A673 (cell line): ENCODE results near the gene CSKMT. TPM values are rescaled to one million over a fixed set of nuclear protein-coding genes. Genes with fewer than 3 reads are reported as not detected.

Source experiments
- BruUV-seq: library from RNA; stranded (reverse); fragments of 400-500 nt; replicated peaks from 2 replicates; lab custom pipeline; 2021; lab: Mats Ljungman, UMichigan
- CTCF ChIA-PET: fragments of 300-600 bp; sonication (Branson Sonifier 250); formaldehyde crosslinking; loops from one replicate; lab custom pipeline; 2022; ENCODE audit warnings: antibody characterized with exemption; lab: Charles Lee
- POLR2A ChIA-PET: fragments of 300-600 bp; sonication (Branson Sonifier 250); formaldehyde crosslinking; loops from one replicate; lab custom pipeline; 2022; ENCODE audit warnings: antibody characterized with exemption; ENCODE audit not compliant: low non-redundant PET; lab: Charles Lee
- DNase-seq: peaks from one replicate; pipeline ENCODE4 v3.0.0-alpha.2; 2015; ENCODE audit warnings: low spot score
- H3K27ac ChIP-seq: fragments of 200-600 bp; sonication (generic); 2 replicates; pipeline ENCODE4 v1.5.1; 2016; ENCODE audit warnings: mixed run types, low read depth, mild to moderate bottlenecking, mixed read lengths, antibody characterized with exemption, low read length; ENCODE audit not compliant: poor library complexity, severe bottlenecking
- H3K27me3 ChIP-seq: fragments of 200-600 bp; sonication (generic); replicated peaks from 2 replicates; pipeline ENCODE4 v1.6.1; 2017; ENCODE audit warnings: mixed run types, low read depth, mild to moderate bottlenecking, mixed read lengths, antibody characterized with exemption, low read length; ENCODE audit not compliant: insufficient read depth, poor library complexity
- H3K36me3 ChIP-seq: fragments of 200-600 bp; sonication (generic); 2 replicates; pipeline ENCODE4 v1.6.1; 2016; ENCODE audit warnings: mixed run types, mild to moderate bottlenecking, mixed read lengths, antibody characterized with exemption, low read length; ENCODE audit not compliant: insufficient read depth, poor library complexity, severe bottlenecking
- H3K4me1 ChIP-seq: fragments of 200-600 bp; sonication (generic); 2 replicates; pipeline ENCODE4 v1.6.1; 2017; ENCODE audit warnings: mixed run types, mild to moderate bottlenecking, mixed read lengths, antibody characterized with exemption, low read length; ENCODE audit not compliant: insufficient read depth, poor library complexity, severe bottlenecking
- H3K4me3 ChIP-seq: fragments of 200-600 bp; sonication (generic); 2 replicates; pipeline ENCODE4 v1.5.1; 2016; ENCODE audit warnings: low read depth, mixed run types, mild to moderate bottlenecking, mixed read lengths, low read length; ENCODE audit not compliant: poor library complexity, severe bottlenecking
- H3K9me3 ChIP-seq: fragments of 200-600 bp; sonication (generic); 2 replicates; pipeline ENCODE4 v1.6.1; 2016; ENCODE audit warnings: mixed run types, low read depth, mild to moderate bottlenecking, mixed read lengths, antibody characterized with exemption, low read length; ENCODE audit not compliant: poor library complexity, severe bottlenecking
- EZH2 ChIP-seq: fragments of 200-600 bp; sonication (generic); IDR thresholded peaks from 2 replicates; pipeline ENCODE4 v1.6.1; 2017; ENCODE audit warnings: borderline replicate concordance, low read depth, mild to moderate bottlenecking, mixed read lengths, antibody characterized with exemption, low read length; ENCODE audit not compliant: poor library complexity, severe bottlenecking
- intact Hi-C: fragments of 100-400 bp; cut with micrococcal nuclease; formaldehyde crosslinking; loops from one replicate; pipeline ENCODE4 v1.10.0; 2022; ENCODE audit not compliant: unreplicated experiment
- total RNA-seq: library from RNA; stranded (reverse); gene quantifications from 2 replicates; pipeline ENCODE4 v1.2.3, GENCODE V29; 2021
- TF ChIP-seq, protein P1 (sequence below): fragments of 300-800, 200-600 bp; sonication (generic); conservative IDR thresholded peaks from 2 replicates; pipeline ENCODE4 v1.5.1; 2017; ENCODE audit warnings: low read depth, mild to moderate bottlenecking, antibody characterized with exemption, low read length, moderate library complexity, mixed read lengths

Gene CSKMT
- total RNA-seq, 1 experiment from 2014 or later, result 68.8 TPM

DNA sequence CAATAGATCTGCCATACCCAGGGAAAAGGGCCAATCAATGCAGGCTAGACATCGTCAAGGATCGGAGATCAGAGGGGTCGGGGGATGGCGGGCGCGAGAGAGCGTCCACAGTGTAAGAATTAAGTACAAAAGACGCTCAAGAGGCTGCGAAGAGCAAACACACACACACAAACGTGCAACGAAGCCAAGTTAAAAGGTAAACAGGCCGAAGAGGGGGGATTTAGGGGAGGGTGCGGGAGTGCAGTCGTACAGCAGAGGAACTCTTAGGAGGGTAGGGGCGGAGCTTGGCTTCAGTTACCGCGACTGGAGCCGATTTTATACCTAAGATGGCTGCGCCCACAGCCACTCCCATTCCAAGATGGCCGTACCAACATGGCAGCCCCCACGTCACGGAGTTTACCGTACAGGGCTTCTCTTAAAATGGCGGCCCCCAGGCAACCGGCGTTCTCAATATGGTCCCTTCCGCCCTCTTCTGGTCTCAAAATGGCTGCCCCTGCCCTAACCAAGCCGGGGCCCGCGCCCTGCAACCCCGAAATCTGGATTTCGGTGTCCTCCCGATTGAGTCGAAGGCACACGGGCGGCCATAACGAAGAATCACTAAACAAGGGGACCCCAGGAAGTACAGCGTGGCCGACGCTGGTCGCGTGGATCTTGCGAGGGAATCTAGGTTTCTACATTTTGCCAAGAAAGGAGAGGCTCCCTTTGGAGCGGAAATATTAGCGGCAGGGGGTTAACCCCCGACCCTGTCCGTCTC lies 44.3 kb downstream of the CSKMT start:
- TF ChIP-seq EZH2, result no peak
- TF ChIP-seq, protein P1, sequence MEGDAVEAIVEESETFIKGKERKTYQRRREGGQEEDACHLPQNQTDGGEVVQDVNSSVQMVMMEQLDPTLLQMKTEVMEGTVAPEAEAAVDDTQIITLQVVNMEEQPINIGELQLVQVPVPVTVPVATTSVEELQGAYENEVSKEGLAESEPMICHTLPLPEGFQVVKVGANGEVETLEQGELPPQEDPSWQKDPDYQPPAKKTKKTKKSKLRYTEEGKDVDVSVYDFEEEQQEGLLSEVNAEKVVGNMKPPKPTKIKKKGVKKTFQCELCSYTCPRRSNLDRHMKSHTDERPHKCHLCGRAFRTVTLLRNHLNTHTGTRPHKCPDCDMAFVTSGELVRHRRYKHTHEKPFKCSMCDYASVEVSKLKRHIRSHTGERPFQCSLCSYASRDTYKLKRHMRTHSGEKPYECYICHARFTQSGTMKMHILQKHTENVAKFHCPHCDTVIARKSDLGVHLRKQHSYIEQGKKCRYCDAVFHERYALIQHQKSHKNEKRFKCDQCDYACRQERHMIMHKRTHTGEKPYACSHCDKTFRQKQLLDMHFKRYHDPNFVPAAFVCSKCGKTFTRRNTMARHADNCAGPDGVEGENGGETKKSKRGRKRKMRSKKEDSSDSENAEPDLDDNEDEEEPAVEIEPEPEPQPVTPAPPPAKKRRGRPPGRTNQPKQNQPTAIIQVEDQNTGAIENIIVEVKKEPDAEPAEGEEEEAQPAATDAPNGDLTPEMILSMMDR, result no peak
- POLR2A ChIA-PET, result interaction anchor here (0.5 kb wide), 1 partner anchor 36 kb away, joined by 3 read pairs; no protein-coding TSS in a partner anchor
- Histone ChIP-seq H3K4me3 (peak overlapping the region; percentile 54), H3K36me3 (peaks cover 41% of the 10 kb centered on the region), H3K27ac (peak overlapping the region; percentile 96), H3K9me3 (no peaks in the 10 kb centered on the region), H3K27me3 (no peaks in the 10 kb centered on the region), H3K4me1 (peaks cover 38% of the 10 kb centered on the region)
- CTCF ChIA-PET, result no interaction called here
- peak; percentile 100 for DNase-seq
- no TSS peak for BruUV-seq
- intact Hi-C loops, result loop anchor here (5.0 kb wide), 2 partner anchors 117 to 312 kb away; partner anchors contain the start of gene TUT1

DNA sequence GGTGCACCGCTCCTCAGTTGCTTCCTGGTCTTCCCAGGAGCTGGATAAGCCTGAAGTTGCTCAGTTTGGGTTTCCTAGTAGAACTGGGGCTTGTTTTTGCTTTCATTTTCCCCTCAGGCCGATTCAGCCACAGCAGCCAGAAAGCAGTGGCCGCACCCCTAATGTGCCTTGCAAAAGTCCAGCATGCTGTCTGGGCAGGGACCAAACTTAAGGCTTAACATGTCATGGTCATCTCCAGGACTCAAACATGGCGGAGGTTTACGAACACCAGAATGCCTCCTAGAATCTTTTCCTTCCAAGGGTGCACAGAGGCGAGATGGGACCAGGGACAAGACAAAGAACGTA lies 44.9 kb downstream of the CSKMT start:
- peaks cover 46% of the 10 kb centered on the region for H3K36me3 ChIP-seq
- TSS peak; percentile 91 for BruUV-seq
- H3K4me3 ChIP-seq, result peak overlapping the region; percentile 54
- no peak for TF ChIP-seq EZH2
- TF ChIP-seq, protein P1, result no peak
- H3K4me1 ChIP-seq, result peaks cover 35% of the 10 kb centered on the region
- no peaks in the 10 kb centered on the region for H3K27me3 ChIP-seq
- DNase-seq, result no peak
- no peaks in the 10 kb centered on the region for H3K9me3 ChIP-seq
- intact Hi-C loops, result no loop called here
- ChIA-PET POLR2A (no interaction called here), CTCF (no interaction called here)
- H3K27ac ChIP-seq, result peak overlapping the region; percentile 96

DNA sequence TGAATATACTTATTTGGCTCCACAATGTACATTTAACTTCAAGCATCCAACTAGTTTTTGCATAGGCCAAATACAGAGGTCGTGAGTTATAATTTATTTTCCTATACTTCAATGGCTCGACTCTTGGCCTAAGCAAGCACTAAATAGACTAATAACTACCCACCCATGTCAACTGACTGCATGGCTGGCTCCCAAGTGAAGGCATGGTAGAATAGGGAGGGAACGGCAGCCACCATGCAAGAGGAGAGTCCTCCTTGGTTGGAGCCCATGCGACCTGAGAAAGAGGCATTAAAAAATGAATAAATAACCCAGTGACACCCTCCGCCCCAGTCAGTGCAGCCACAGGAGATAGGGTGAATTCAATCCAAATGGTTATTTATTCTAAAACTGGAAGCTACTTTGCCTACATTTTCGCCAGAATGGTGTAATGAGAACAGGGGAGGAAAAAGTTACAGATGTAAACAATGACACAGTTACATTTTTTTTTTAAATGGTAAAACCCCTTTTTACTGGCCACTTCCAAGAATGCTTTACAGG lies 47.2 kb downstream of the CSKMT start:
- TF ChIP-seq, protein P1, result no peak
- no peak for TF ChIP-seq EZH2
- no peak for DNase-seq
- Histone ChIP-seq H3K27me3 (no peaks in the 10 kb centered on the region), H3K27ac (peak overlapping the region; percentile 33), H3K9me3 (no peaks in the 10 kb centered on the region), H3K4me3 (no peak overlapping the region), H3K36me3 (peaks cover 69% of the 10 kb centered on the region), H3K4me1 (peaks cover 19% of the 10 kb centered on the region)
- CTCF ChIA-PET, result no interaction called here
- POLR2A ChIA-PET, result no interaction called here
- BruUV-seq, result no TSS peak
- intact Hi-C loops, result no loop called here
